GM10266 (cell line): Measurements from ENCODE around the gene ACTRT2.

ENCODE experiments used
- DNase-seq: peaks from one replicate; pipeline ENCODE4 v3.0.0; 2012; ENCODE audit errors: extremely low spot score
- CTCF ChIP-seq: IDR thresholded peaks from 2 replicates; pipeline ENCODE4 v1.5.1; 2012; ENCODE audit warnings: mild to moderate bottlenecking, low read depth; ENCODE audit not compliant: control insufficient read depth, insufficient read depth; ENCODE audit errors: missing control alignments

ACTRT2 gene

GRCh38 chr1:2975466-2976179 is 45.6 kb upstream of the ACTRT2 start:
- no peak for TF ChIP-seq CTCF
- DNase-seq: no peak

GRCh38 chr1:2976180-2976562 is 45.1 kb upstream of the ACTRT2 start:
- TF ChIP-seq CTCF: no peak
- DNase-seq: no peak

GRCh38 chr1:2977886-2978611 is 43.2 kb upstream of the ACTRT2 start:
- no peak for TF ChIP-seq CTCF
- DNase-seq: no peak

- no peak for DNase-seq
- TF ChIP-seq CTCF: no peak
These were observed 42.5 kb upstream of the ACTRT2 start for GRCh38 chr1:2978691-2979190.

- TF ChIP-seq CTCF: no peak
- DNase-seq: no peak
These were observed 41.8 kb upstream of the ACTRT2 start for GRCh38 chr1:2979191-2980072.

- no peak for TF ChIP-seq CTCF
- no peak for DNase-seq
These were observed 41.0 kb upstream of the ACTRT2 start for GRCh38 chr1:2980073-2980791.
